ENCODE data around the gene EFCAB12. TPM values are rescaled to one million over a fixed set of nuclear protein-coding genes. Genes with fewer than 3 reads are reported as not detected.

Gene EFCAB12
- total and polyA plus RNA-seq, 2 donors (not counting 3 experiments of a cell fraction or from before 2014, with no cell fraction given), result 0.15 to 0.49 TPM

GRCh38 chr3:129403450-129403849, 25.0 kb downstream of the EFCAB12 start:
- H3K36me3 ChIP-seq (ENCODE audit: control insufficient read depth in 2 of 2, extremely low read depth in 1 of 2, insufficient read depth in 2 of 2, low read length in 2 of 2), result no peaks in the 10 kb centered on the region
- dilution Hi-C loops (cut with MboI; ENCODE audit: extremely low pct_ligation_motif_present, low sequenced_read_pairs), result no loop called here
- H4K20me1 ChIP-seq (replicated peaks; ENCODE audit: control insufficient read depth, extremely low read depth, insufficient read depth, low read length), result no peaks in the 10 kb centered on the region
- TF ChIP-seq JUN (IDR thresholded peaks at IDR 0.05; ENCODE audit: borderline replicate concordance, insufficient read depth, insufficient read length, low read depth) (no peak), POLR2A (IDR thresholded peaks at IDR 0.05; ENCODE audit: low read depth, low read length) (no peak), EZH2 (IDR thresholded peaks at IDR 0.05; ENCODE audit: borderline replicate concordance, low read depth, low read length, severe bottlenecking) (no peak), MYC (IDR thresholded peaks at IDR 0.05; ENCODE audit: low read depth, low read length) (no peak), POLR2AphosphoS5 (IDR thresholded peaks at IDR 0.05; ENCODE audit: insufficient read depth, low read depth, low read length) (no peak), CTCF (IDR thresholded peaks at IDR 0.05; ENCODE audit: extremely low read depth in 1 of 2, insufficient read depth in 1 of 2, low read depth in 1 of 2, low read length in 2 of 2) (no peak), FOS (IDR thresholded peaks at IDR 0.05; ENCODE audit: borderline replicate concordance, insufficient read depth, low read length) (no peak), GATA2 (IDR thresholded peaks at IDR 0.05; ENCODE audit: insufficient read depth, insufficient read length, low read depth, low read length) (no peak), MAX (IDR thresholded peaks at IDR 0.05; ENCODE audit: insufficient read depth, insufficient read length) (no peak)
- H3K4me1 ChIP-seq (ENCODE audit: control insufficient read depth, extremely low read depth, insufficient read depth, low read length), result no peaks in the 10 kb centered on the region
- intact Hi-C loops (cut with micrococcal nuclease), result no loop called here
- DNase-seq (ENCODE audit: low read depth, low spot score), result no peak
- no peak overlapping the region for H3K4me2 ChIP-seq (ENCODE audit: insufficient read depth, low read length)
- no peak overlapping the region for H3K27ac ChIP-seq (ENCODE audit: insufficient read depth, low read depth, low read length)
- BruUV-seq (replicated peaks), result no TSS peak
- ChIA-PET POLR2A (no interaction called here), CTCF (interaction anchor here (1.0 kb wide), 1 partner anchor 11 kb away, joined by 4 read pairs; no protein-coding TSS in a partner anchor)
- no peak overlapping the region for H3K9ac ChIP-seq (replicated peaks; ENCODE audit: extremely low read depth, insufficient read depth, low read length)
- FAIRE-seq, result no peak
- peaks cover 8% of the 10 kb centered on the region for H3K79me2 ChIP-seq (ENCODE audit: control insufficient read depth, insufficient read depth, low read length)
- H3K9me3 ChIP-seq (replicated peaks; ENCODE audit: control insufficient read depth, insufficient read depth, low read length), result no peaks in the 10 kb centered on the region
- no peaks in the 10 kb centered on the region for H3K9me1 ChIP-seq (replicated peaks; ENCODE audit: control insufficient read depth, extremely low read depth, insufficient read depth, low read length)
- H3K27me3 ChIP-seq (ENCODE audit: control insufficient read depth in 2 of 2, insufficient read depth in 2 of 2, low read length in 2 of 2), result peaks cover 0 to 5% of the 10 kb centered on the region in 2 experiments
- no peak overlapping the region for H3K4me3 ChIP-seq (replicated peaks in 1 of 3; ENCODE audit: insufficient read depth in 1 of 3, low read depth in 1 of 3, low read length in 3 of 3)
- no peak overlapping the region for H2AFZ ChIP-seq (ENCODE audit: low read depth, low read length)

Data from endothelial cell of umbilical vein (primary cell).